Putamen (tissue), 1 donor: Measurements from ENCODE around the gene ZP1.

Source experiments
- DNase-seq: peaks from one replicate; pipeline ENCODE4 v3.0.0-alpha.2; 2016; ENCODE audit warnings: low spot score

The ZP1 gene

GRCh38 chr11:60859616-60860250 is 7.6 kb upstream of the ZP1 start:
- peak; percentile 62 for DNase-seq

DNA sequence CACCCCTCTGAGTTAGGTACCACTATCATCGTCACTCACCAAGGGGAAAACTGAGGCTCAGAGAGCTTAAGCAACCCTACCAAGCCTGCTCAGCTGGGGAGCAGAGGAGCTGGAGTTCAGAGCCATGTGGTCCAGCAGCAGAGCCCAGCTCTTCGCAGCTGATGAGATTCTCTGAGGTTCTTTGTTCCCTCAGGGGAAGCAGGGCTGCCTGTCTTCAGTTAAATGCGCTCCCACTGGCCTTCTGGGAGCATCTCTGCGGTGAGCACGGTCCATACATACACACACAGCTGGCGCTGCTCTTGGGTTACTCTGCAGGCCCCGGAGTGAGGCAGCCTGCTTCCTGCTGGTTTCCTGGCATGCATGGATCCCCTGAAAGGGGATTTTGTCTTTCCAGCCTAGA is 6.4 kb upstream of the ZP1 start:
- DNase-seq, result no peak

- no peak for DNase-seq
Measured at GRCh38 chr11:60862171-60862570, 5.2 kb upstream of the ZP1 start.

GRCh38 chr11:60863550-60864521 is 3.5 kb upstream of the ZP1 start:
- no peak for DNase-seq

- DNase-seq, result no peak
Measured at GRCh38 chr11:60864856-60865513, 2.4 kb upstream of the ZP1 start.

- DNase-seq, result no peak
Measured at GRCh38 chr11:60867871-60868681, 734 bp downstream of the ZP1 start.

DNA sequence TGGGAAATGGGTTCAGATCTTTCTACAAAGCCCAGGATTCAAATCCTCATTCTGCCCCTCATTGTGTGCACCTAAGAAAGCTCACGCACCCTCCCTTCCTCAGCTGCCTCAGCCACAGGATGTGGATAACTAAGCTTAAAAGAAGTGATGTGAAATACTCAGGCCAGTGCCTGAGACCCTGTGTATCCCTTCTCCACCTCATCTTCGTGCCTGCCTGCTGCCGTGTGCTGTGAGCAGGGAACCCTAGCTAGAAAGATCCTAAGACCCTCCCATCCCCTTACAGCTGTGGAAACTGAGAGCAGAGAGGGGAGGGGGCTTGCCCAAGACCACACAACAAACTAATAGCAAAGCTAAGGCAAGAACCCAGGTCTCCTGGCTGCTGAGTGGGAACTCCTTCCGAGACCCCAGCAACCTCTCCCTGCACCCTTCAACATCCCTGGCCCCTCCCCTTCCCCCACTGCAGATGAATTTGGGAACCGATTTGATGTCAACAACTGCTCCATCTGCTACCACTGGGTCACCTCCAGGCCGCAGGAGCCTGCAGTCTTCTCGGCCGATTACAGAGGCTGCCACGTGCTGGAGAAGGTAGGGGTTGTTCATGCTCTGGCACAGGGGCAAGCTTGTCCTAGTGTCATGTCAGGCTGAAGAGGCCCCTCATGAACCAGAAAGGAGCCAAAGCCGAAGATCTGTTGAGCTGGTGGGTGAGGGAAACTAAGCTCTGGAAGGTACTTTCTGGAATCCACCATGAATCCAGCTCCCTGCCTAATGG is 1.5 kb downstream of the ZP1 start:
- DNase-seq, result no peak

- DNase-seq, result no peak
Measured at GRCh38 chr11:60869451-60869825, 2.1 kb downstream of the ZP1 start.

DNA sequence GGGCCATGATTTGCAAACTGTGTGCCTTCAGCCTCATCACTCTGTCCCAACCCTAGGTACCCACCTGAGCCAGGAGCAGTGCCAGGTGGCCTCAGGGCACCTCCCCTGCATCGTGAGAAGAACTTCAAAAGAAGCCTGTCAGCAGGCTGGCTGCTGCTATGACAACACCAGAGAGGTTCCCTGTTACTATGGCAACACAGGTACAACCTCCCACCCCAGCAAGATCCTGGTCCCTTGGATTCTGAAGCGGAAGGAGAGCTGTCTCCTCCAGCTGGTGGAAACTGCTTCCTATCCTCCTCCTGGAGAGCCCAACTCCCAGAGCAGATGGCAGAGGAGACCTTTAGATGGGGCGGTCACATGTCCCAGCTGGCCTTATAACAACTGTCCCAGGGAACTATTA is 2.9 kb downstream of the ZP1 start:
- DNase-seq, result peak; percentile 73

DNA sequence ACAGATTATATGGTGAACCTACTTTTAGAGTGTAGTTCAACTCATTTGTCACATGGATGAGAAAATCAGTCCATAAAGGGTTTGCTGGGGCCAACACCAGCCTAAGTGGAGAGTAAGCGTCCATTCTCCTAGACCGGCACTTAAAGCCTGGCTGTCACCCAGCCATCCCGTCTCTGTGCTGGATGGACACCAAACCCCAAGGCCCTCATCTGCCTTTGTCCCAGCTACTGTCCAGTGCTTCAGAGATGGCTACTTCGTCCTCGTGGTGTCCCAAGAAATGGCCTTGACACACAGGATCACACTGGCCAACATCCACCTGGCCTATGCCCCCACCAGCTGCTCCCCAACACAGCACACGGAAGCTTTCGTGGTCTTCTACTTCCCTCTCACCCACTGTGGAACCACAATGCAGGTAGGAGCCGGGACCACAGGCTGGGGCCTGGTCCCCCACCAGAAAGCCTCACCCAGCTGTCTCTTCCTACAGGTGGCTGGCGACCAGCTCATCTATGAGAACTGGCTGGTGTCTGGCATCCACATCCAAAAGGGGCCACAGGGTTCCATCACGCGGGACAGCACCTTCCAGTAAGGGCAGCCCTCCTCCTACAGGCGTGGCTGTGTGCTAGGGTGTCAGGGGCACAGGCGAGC is 3.5 kb downstream of the ZP1 start:
- DNase-seq, result no peak

DNA sequence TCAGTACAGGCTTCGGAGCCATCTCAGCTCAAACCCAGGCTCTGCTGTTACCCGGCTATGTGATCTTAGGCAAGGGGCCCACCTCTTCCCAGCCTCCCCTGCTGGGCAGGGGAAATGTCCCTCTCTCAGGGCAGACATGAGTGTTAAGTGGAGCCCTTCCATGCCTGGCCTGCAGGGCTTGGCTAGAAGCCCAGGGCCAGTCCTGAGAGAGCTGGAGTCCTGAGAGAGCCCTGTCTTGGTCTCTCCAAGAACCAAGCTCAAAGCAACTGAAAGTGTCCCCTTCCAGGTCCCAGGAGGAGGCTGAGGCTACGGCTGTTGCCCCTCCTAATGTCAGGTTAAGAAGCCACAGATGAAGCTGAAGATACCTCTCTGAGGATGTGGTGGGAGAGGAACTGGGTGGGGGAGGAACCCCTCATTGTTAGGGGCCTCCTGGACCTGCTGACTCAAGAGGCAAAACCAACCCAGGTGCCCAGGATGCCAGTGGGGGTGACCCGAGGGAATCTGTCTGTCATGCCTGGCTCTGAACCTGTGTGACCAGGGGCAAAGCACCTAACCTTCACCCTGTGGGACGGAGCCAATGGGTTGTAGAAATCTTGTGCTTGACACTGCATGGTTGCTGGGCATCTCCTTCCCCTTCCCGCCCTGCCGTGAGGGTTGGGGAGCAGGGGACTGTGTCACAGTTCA is 4.2 kb downstream of the ZP1 start:
- DNase-seq, result no peak

- DNase-seq, result no peak
Measured at GRCh38 chr11:60872124-60872960, 5.0 kb downstream of the ZP1 start.

GRCh38 chr11:60872961-60873524 is 5.7 kb downstream of the ZP1 start:
- no peak for DNase-seq

- DNase-seq, result no peak
Measured at GRCh38 chr11:60873533-60873932, 6.2 kb downstream of the ZP1 start.

- no peak for DNase-seq
Measured at GRCh38 chr11:60874421-60875365, 7.4 kb downstream of the ZP1 start.

DNA sequence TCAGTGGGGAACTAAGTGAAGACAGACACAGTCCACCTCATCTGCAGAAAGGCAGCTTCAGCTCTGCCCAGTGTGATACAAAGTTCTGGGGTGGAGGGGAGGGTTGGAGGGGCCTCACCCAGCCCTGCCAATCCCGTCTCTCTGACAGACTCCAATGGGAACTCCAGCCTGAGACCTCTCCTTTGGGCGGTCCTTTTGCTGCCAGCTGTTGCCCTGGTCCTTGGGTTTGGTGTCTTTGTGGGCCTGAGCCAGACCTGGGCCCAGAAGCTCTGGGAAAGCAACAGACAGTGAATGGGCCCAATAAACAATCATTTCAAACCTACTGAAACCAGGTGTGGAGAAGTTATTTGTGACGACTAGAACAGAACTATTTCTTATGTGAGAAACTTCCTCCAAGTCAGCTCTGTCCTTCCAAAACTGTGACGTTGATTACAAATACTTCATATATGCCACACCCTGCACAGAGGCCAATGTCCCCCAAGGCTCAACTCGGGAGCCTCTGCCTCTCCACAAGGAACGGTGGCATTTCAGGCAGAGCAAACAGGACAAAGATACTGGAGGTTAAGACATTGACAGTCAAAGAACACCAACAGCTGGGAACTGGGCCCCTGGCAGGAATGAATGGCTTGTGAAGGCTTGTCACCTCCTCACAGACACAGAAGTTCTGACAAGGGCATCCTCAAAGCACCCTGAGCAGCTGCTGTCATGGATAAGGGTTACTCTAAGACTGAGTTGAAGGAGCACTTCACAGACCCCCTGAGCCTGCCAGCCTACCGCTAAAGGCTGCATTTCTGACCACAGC is 8.2 kb downstream of the ZP1 start:
- no peak for DNase-seq

- DNase-seq, result no peak
Measured at GRCh38 chr11:60876168-60876485, 8.8 kb downstream of the ZP1 start.
